SK-N-SH treated with all-trans-retinoic acid at 6 μM for 48 hours (cell line): ENCODE results near the gene TRPM1.

ENCODE experiments used
- ATAC-seq: fragments of 200-7000 bp; cut with Tn5 transposase; 3 replicates; pipeline ENCODE4 v1.9.1; 2020; ENCODE audit warnings: mild to moderate bottlenecking, moderate library complexity
- ARNTL ChIP-seq: fragments of 450-650 bp; formaldehyde crosslinking; IDR thresholded peaks from 2 replicates; pipeline ENCODE4 v1.5.0; 2020; ENCODE audit warnings: low read depth, mild to moderate bottlenecking, moderate library complexity, borderline replicate concordance
- BACH2 ChIP-seq: fragments of 250-450 bp; sonication (Bioruptor Pico); IDR thresholded peaks from 2 replicates; pipeline ENCODE4 v1.9.0; 2021; ENCODE audit warnings: mild to moderate bottlenecking, borderline replicate concordance
- CREB5 ChIP-seq: fragments of 250-450 bp; sonication (Bioruptor Pico); IDR thresholded peaks from 2 replicates; pipeline ENCODE4 v1.5.1; 2020; ENCODE audit warnings: low read depth, mild to moderate bottlenecking, moderate library complexity
- CSDC2 ChIP-seq: fragments of 250-450 bp; sonication (Bioruptor Pico); IDR thresholded peaks from 2 replicates; pipeline ENCODE4 v1.5.0; 2020; ENCODE audit warnings: mild to moderate bottlenecking, moderate library complexity
- CSRNP3 ChIP-seq: fragments of 250-450 bp; sonication (Bioruptor Pico); IDR thresholded peaks from 2 replicates; pipeline ENCODE4 v1.5.1; 2021; ENCODE audit warnings: mild to moderate bottlenecking, moderate library complexity
- ESRRG ChIP-seq: fragments of 250-450 bp; sonication (Bioruptor Pico); IDR thresholded peaks from 2 replicates; pipeline ENCODE4 v1.6.1; 2021; ENCODE audit warnings: mild to moderate bottlenecking
- GLIS3 ChIP-seq: fragments of 250-450 bp; sonication (Bioruptor Pico); IDR thresholded peaks from 2 replicates; pipeline ENCODE4 v1.5.0; 2020; ENCODE audit warnings: mild to moderate bottlenecking, moderate library complexity
- ISL1 ChIP-seq: fragments of 250-450 bp; sonication (Bioruptor Pico); IDR thresholded peaks from 2 replicates; pipeline ENCODE4 v2.1.2; 2022; ENCODE audit warnings: mild to moderate bottlenecking, moderate library complexity
- OSR1 ChIP-seq: fragments of 250-450 bp; sonication (Bioruptor Pico); IDR thresholded peaks from 2 replicates; pipeline ENCODE4 v1.8.0; 2022; ENCODE audit warnings: moderate library complexity, mild to moderate bottlenecking, inconsistent platforms
- PATZ1 ChIP-seq: fragments of 250-450 bp; sonication (Bioruptor Pico); IDR thresholded peaks from 2 replicates; pipeline ENCODE4 v1.8.0; 2020; ENCODE audit warnings: mild to moderate bottlenecking, moderate library complexity, borderline replicate concordance
- PPARA ChIP-seq: fragments of 250-450 bp; sonication (Bioruptor Pico); IDR thresholded peaks from 2 replicates; pipeline ENCODE4 v1.5.0; 2020; ENCODE audit warnings: mild to moderate bottlenecking, borderline replicate concordance
- RARB ChIP-seq: fragments of 250-450 bp; sonication (Bioruptor Pico); IDR thresholded peaks from 2 replicates; pipeline ENCODE4 v1.8.0; 2021; ENCODE audit warnings: mild to moderate bottlenecking, moderate library complexity
- SNAI2 ChIP-seq: fragments of 250-450 bp; sonication (Bioruptor Pico); IDR thresholded peaks from 2 replicates; pipeline ENCODE4 v1.5.0; 2020; ENCODE audit warnings: mild to moderate bottlenecking, moderate library complexity
- TCF4 ChIP-seq: fragments of 250-450 bp; sonication (Bioruptor Pico); IDR thresholded peaks from 2 replicates; pipeline ENCODE4 v1.8.0; 2021; ENCODE audit warnings: mild to moderate bottlenecking, moderate library complexity, borderline replicate concordance
- TOX ChIP-seq: fragments of 250-450 bp; sonication (Bioruptor Pico); IDR thresholded peaks from 2 replicates; pipeline ENCODE4 v1.8.0; 2021; ENCODE audit warnings: mild to moderate bottlenecking, moderate library complexity, borderline replicate concordance
- TSHZ2 ChIP-seq: fragments of 250-450 bp; sonication (Bioruptor Pico); IDR thresholded peaks from 2 replicates; pipeline ENCODE4 v1.5.0; 2020; ENCODE audit warnings: mild to moderate bottlenecking, moderate library complexity
- ZC3H10 ChIP-seq: fragments of 250-450 bp; sonication (Bioruptor Pico); IDR thresholded peaks from 2 replicates; pipeline ENCODE4 v1.5.1; 2021; ENCODE audit warnings: mild to moderate bottlenecking, moderate library complexity
- ZFP30 ChIP-seq: fragments of 450-650 bp; formaldehyde crosslinking; IDR thresholded peaks from 2 replicates; pipeline ENCODE4 v1.5.0; 2022; ENCODE audit warnings: mild to moderate bottlenecking, moderate library complexity
- ZNF565 ChIP-seq: fragments of 450-650 bp; formaldehyde crosslinking; conservative IDR thresholded peaks from 2 replicates; pipeline ENCODE4 v1.5.0; 2020; ENCODE audit warnings: low read depth, mild to moderate bottlenecking, moderate library complexity
- ZNF70 ChIP-seq: fragments of 450-650 bp; formaldehyde crosslinking; IDR thresholded peaks from 2 replicates; pipeline ENCODE4 v1.5.0; 2020; ENCODE audit warnings: mild to moderate bottlenecking, moderate library complexity
- ZNF8 ChIP-seq: fragments of 450-650 bp; formaldehyde crosslinking; IDR thresholded peaks from 2 replicates; pipeline ENCODE4 v1.5.0; 2020; ENCODE audit warnings: mild to moderate bottlenecking, moderate library complexity

Gene TRPM1

GRCh38 chr15:31051496-31052080 lies 49.9 kb downstream of the TRPM1 start:
- ATAC-seq: no peak
- TF ChIP-seq TCF4 (CRISPR knock-in tag): no peak
- TF ChIP-seq ZFP30 (CRISPR knock-in tag): no peak
- TF ChIP-seq ZNF8 (CRISPR knock-in tag): no peak
- no peak for TF ChIP-seq CSRNP3 (CRISPR knock-in tag)
- no peak for TF ChIP-seq RARB
- TF ChIP-seq OSR1 (CRISPR knock-in tag): no peak
- no peak for TF ChIP-seq ARNTL (CRISPR knock-in tag)
- TF ChIP-seq SNAI2 (CRISPR knock-in tag): no peak
- TF ChIP-seq TSHZ2 (CRISPR knock-in tag): no peak
- TF ChIP-seq GLIS3 (CRISPR knock-in tag): no peak
- no peak for TF ChIP-seq ISL1
- no peak for TF ChIP-seq PATZ1
- TF ChIP-seq BACH2 (CRISPR knock-in tag): no peak
- no peak for TF ChIP-seq PPARA
- no peak for TF ChIP-seq ZNF70 (CRISPR knock-in tag)
- TF ChIP-seq CREB5 (CRISPR knock-in tag): no peak
- TF ChIP-seq ZNF565: no peak
- no peak for TF ChIP-seq TOX (CRISPR knock-in tag)
- no peak for TF ChIP-seq ESRRG
- TF ChIP-seq ZC3H10 (CRISPR knock-in tag): no peak

GRCh38 chr15:31050953-31051352 lies 50.6 kb downstream of the TRPM1 start:
- no peak for ATAC-seq
- TF ChIP-seq ZC3H10 (CRISPR knock-in tag) (no peak), ISL1 (no peak), ZNF70 (CRISPR knock-in tag) (no peak), ARNTL (CRISPR knock-in tag) (no peak), BACH2 (CRISPR knock-in tag) (no peak), ZNF565 (no peak), PATZ1 (no peak), PPARA (no peak), TSHZ2 (CRISPR knock-in tag) (no peak), CSDC2 (CRISPR knock-in tag) (no peak), TOX (CRISPR knock-in tag) (no peak), TCF4 (CRISPR knock-in tag) (no peak)
